Caco-2 (cell line): ENCODE measurements around the gene RAB11FIP4. TPM values are rescaled to one million over a fixed set of nuclear protein-coding genes. Genes with fewer than 3 reads are reported as not detected.
A peak's percentile ranks its signal among the peaks of the same experiment; 100 is the strongest.

ENCODE experiments used
- BruUV-seq: library from RNA; stranded (reverse); fragments of 400-500 nt; replicated peaks from 2 replicates; lab custom pipeline; 2021; lab: Mats Ljungman, UMichigan
- CTCF ChIA-PET: fragments of 300-600 bp; sonication (Branson Sonifier 250); formaldehyde crosslinking; loops from one replicate; lab custom pipeline; 2022; ENCODE audit warnings: antibody characterized with exemption; lab: Charles Lee
- POLR2A ChIA-PET: fragments of 300-600 bp; sonication (Branson Sonifier 250); formaldehyde crosslinking; loops from one replicate; lab custom pipeline; 2022; ENCODE audit warnings: antibody characterized with exemption; lab: Charles Lee
- DNase-seq, 2 experiments: peaks; one replicate each; pipeline versions ENCODE4 v3.0.0 to v3.0.0-alpha.2; 2020 to 2022
- H3K27me3 ChIP-seq: replicated peaks from 2 replicates; pipeline ENCODE4 v1.6.0; 2011; ENCODE audit warnings: low read length; ENCODE audit not compliant: control insufficient read depth, insufficient read depth
- H3K36me3 ChIP-seq: 2 replicates; pipeline ENCODE4 v1.5.1; 2011; ENCODE audit warnings: low read length; ENCODE audit not compliant: control insufficient read depth, insufficient read depth
- H3K4me1 ChIP-seq: fragments of 250-450 bp; sonication (Bioruptor Pico); 2 replicates; pipeline ENCODE4 v1.5.1; 2020; ENCODE audit warnings: mild to moderate bottlenecking
- H3K4me3 ChIP-seq: 2 replicates; pipeline ENCODE4 v1.5.1; 2011; ENCODE audit warnings: low read depth, mild to moderate bottlenecking, control low read depth, low read length
- H3K9me3 ChIP-seq: fragments of 250-450 bp; sonication (Bioruptor Pico); 2 replicates; pipeline ENCODE4 v1.5.1; 2020; ENCODE audit warnings: mild to moderate bottlenecking, moderate library complexity
- H3K27ac Mint-ChIP-seq: one replicate; pipeline ENCODE4 v1.8.0; 2022; ENCODE audit warnings: mixed read lengths; ENCODE audit not compliant: unreplicated experiment
- H3K27me3 Mint-ChIP-seq: one replicate; pipeline ENCODE4 v1.8.0; 2022; ENCODE audit warnings: mixed read lengths; ENCODE audit not compliant: insufficient read depth, unreplicated experiment
- H3K36me3 Mint-ChIP-seq: one replicate; pipeline ENCODE4 v1.8.0; 2022; ENCODE audit warnings: mild to moderate bottlenecking, mixed read lengths; ENCODE audit not compliant: insufficient read depth, unreplicated experiment
- H3K4me1 Mint-ChIP-seq: one replicate; pipeline ENCODE4 v1.8.0; 2022; ENCODE audit warnings: low read depth, mixed read lengths; ENCODE audit not compliant: unreplicated experiment
- H3K4me3 Mint-ChIP-seq: one replicate; pipeline ENCODE4 v1.8.0; 2022; ENCODE audit warnings: mild to moderate bottlenecking, moderate library complexity, mixed read lengths; ENCODE audit not compliant: unreplicated experiment
- H3K9me3 Mint-ChIP-seq: one replicate; pipeline ENCODE4 v1.8.0; 2022; ENCODE audit warnings: mixed read lengths; ENCODE audit not compliant: unreplicated experiment
- CTCF ChIP-seq, 2 experiments: fragments of 200-600 bp in 1 of 2; IDR thresholded peaks; 1 replicate in 1 of 2; 2 replicates in 1 of 2; pipeline versions ENCODE4 v1.5.1 to v1.8.0; 2011 to 2022; ENCODE audit warnings: antibody characterized with exemption in 1 of 2, control low read depth in 1 of 2, inconsistent platforms in 1 of 2, low read depth in 1 of 2, low read length in 1 of 2, mild to moderate bottlenecking in 1 of 2, moderate library complexity in 1 of 2; ENCODE audit not compliant: insufficient read depth in 1 of 2, severe bottlenecking in 1 of 2, unreplicated experiment in 1 of 2
- intact Hi-C: fragments of 100-400 bp; cut with micrococcal nuclease; formaldehyde crosslinking; loops from one replicate; pipeline ENCODE4 v1.10.0; 2022; ENCODE audit not compliant: unreplicated experiment
- total RNA-seq: library from RNA; stranded (reverse); gene quantifications from 2 replicates; pipeline ENCODE4 v1.2.3, GENCODE V29; 2022

The RAB11FIP4 gene
- total RNA-seq, 1 experiment from 2014 or later: 90.3 TPM

GRCh38 chr17:31431852-31432658 is 40.6 kb downstream of the RAB11FIP4 start:
- H3K9me3 Mint-ChIP-seq: no peaks in the 10 kb centered on the region
- no TSS peak for BruUV-seq
- no peak overlapping the region for H3K27ac Mint-ChIP-seq
- intact Hi-C loops: no loop called here
- ChIA-PET CTCF (interaction anchor here (0.6 to 1.5 kb wide), 3 partner anchors 25 to 93 kb away, joined by 3 to 4 read pairs (median 3); no protein-coding TSS in a partner anchor), POLR2A (no interaction called here)
- H3K27me3 ChIP-seq: no peaks in the 10 kb centered on the region
- no peak overlapping the region for H3K4me3 Mint-ChIP-seq
- H3K36me3 Mint-ChIP-seq: no peaks in the 10 kb centered on the region
- no peaks in the 10 kb centered on the region for H3K36me3 ChIP-seq
- H3K9me3 ChIP-seq: no peaks in the 10 kb centered on the region
- no peak for TF ChIP-seq CTCF (IDR thresholded peaks at IDR 0.05; ENCODE audit: insufficient read depth in 1 of 2, low read depth in 1 of 2, low read length in 1 of 2, severe bottlenecking in 1 of 2, unreplicated experiment in 1 of 2)
- no peaks in the 10 kb centered on the region for H3K27me3 Mint-ChIP-seq
- peak in 1 of 2 experiments; percentile 42 for DNase-seq
- 0 out of 2 replicates have a peak, but pooled peaks cover 4% of the 10 kb centered on the region for H3K4me1 ChIP-seq
- H3K4me1 Mint-ChIP-seq: peaks cover 6% of the 10 kb centered on the region
- H3K4me3 ChIP-seq: no peak overlapping the region

- POLR2A ChIA-PET: no interaction called here
- Mint-ChIP-seq H3K4me3 (no peak overlapping the region), H3K4me1 (peaks cover 6% of the 10 kb centered on the region), H3K36me3 (no peaks in the 10 kb centered on the region), H3K9me3 (no peaks in the 10 kb centered on the region), H3K27me3 (no peaks in the 10 kb centered on the region), H3K27ac (no peak overlapping the region)
- intact Hi-C loops: no loop called here
- BruUV-seq: no TSS peak
- no peak for TF ChIP-seq CTCF (IDR thresholded peaks at IDR 0.05; ENCODE audit: insufficient read depth in 1 of 2, low read depth in 1 of 2, low read length in 1 of 2, severe bottlenecking in 1 of 2, unreplicated experiment in 1 of 2)
- H3K4me3 ChIP-seq: no peak overlapping the region
- CTCF ChIA-PET: interaction anchor here (0.7 to 1.5 kb wide), 2 partner anchors 41 to 84 kb away, joined by 4 to 8 read pairs; no protein-coding TSS in a partner anchor
- H3K36me3 ChIP-seq: no peaks in the 10 kb centered on the region
- H3K27me3 ChIP-seq: no peaks in the 10 kb centered on the region
- DNase-seq: no peak
- 0 out of 2 replicates have a peak, but pooled peaks cover 9% of the 10 kb centered on the region for H3K4me1 ChIP-seq
- H3K9me3 ChIP-seq: no peaks in the 10 kb centered on the region
These were observed 41.8 kb downstream of the RAB11FIP4 start for GRCh38 chr17:31433091-31433790.
